GM12801 (cell line): ENCODE measurements around the gene DHRS3.

Experiments used
- CTCF ChIP-seq: IDR thresholded peaks from one replicate; pipeline ENCODE4 v1.5.1; 2011; ENCODE audit warnings: control low read depth; ENCODE audit not compliant: insufficient read length; ENCODE audit errors: extremely low read depth

DHRS3 gene

GRCh38 chr1:12634696-12635202 lies 16.7 kb upstream of the DHRS3 start:
- no peak for TF ChIP-seq CTCF

DNA sequence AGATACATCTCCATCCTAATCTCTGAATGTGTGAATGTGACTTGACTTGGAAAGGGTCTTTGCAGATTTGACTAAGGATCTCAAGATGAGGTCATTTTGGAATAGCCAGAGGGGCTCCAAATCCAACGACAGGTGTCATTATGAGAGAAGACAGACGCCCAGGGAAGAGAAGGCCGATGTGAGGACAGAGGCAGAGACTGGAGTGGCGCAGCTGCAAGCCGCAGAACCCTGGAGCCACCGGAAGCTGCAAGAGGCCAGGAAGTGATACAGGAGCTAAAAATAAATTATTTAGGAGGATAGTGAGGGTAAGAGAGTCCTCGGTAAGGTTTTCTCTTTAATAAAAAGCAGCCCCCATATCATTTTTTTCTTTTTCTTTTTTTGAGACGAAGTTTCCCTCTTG lies 16.1 kb upstream of the DHRS3 start:
- TF ChIP-seq CTCF, result no peak

GRCh38 chr1:12631571-12631970 lies 13.6 kb upstream of the DHRS3 start:
- TF ChIP-seq CTCF, result no peak

- no peak for TF ChIP-seq CTCF
Observed at GRCh38 chr1:12630946-12631530, 13.0 kb upstream of the DHRS3 start.

- no peak for TF ChIP-seq CTCF
Observed at GRCh38 chr1:12629985-12630760, 12.2 kb upstream of the DHRS3 start.

DNA sequence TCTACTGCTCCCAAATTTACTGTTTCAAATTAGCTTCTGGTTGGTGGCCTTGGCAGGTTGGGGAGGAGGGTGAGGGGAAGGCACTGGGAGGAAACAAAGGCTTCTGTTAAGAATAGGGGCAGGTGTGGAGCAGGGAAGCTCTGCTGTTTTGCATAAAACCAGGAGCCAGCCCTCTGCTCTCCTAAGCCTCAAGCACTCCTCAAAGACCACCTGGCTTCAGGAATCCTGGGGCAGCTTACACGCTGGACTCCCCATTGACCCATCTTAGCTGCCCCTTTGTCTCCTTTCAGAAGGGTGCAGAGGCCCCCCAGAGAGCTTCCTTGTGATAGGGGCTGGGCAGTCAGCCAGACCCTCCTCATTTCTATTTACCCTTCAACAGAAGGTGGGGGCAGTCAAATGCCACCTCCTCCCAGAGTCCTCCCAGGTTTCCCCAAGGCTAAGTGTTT lies 11.5 kb upstream of the DHRS3 start:
- no peak for TF ChIP-seq CTCF

GRCh38 chr1:12627296-12627695 lies 9.3 kb upstream of the DHRS3 start:
- no peak for TF ChIP-seq CTCF
